GM21825 (cell line): ENCODE results near the gene ERN1.
"Not testable (repeated sequence)": the region's sequence is repeated elsewhere in the genome, so short reads cannot be mapped to it uniquely, and the experiment has no call there.

Experiments used
- ATAC-seq: cut with Tn5 transposase; IDR thresholded peaks from one replicate; pipeline ENCODE4 v1.9.1; 2021; ENCODE audit warnings: mild to moderate bottlenecking, moderate library complexity; ENCODE audit not compliant: unreplicated experiment

ERN1 gene

DNA sequence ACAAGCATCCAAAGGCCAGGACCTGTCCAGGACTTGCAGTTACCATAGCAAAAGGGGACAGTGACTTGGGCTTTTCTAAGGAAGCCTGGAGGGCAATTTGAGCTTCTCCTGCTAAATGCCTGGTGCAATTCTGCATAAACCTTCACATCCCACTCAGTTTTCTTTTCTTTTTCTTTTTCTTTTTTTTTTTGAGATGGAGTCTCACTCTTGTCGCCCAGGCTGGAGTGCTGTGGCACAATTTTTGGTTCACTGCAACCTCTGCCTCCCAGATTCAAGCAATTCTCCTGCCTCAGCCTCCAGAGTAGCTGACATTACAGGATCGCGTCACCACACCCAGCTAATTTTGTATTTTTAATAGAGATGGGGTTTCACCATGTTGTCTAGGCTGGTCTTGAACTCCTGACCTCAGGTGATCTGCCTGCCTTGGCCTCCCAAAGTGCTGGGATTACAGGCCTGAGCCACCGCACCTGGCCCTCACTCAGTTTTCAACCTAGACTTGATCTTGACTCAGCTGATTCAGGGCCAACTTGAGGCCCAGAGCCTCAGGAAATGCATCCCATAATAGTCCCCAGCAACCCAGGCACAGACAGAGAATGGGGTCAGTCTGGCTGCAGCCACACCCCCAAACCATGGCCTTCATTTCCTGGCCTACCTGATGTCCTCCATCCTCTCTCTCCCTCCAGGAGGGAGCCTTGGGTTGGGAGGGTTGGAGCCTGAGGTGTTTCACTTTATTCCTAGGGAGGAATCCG lies 122.7 kb downstream of the ERN1 start:
- not testable (repeated sequence) for ATAC-seq

DNA sequence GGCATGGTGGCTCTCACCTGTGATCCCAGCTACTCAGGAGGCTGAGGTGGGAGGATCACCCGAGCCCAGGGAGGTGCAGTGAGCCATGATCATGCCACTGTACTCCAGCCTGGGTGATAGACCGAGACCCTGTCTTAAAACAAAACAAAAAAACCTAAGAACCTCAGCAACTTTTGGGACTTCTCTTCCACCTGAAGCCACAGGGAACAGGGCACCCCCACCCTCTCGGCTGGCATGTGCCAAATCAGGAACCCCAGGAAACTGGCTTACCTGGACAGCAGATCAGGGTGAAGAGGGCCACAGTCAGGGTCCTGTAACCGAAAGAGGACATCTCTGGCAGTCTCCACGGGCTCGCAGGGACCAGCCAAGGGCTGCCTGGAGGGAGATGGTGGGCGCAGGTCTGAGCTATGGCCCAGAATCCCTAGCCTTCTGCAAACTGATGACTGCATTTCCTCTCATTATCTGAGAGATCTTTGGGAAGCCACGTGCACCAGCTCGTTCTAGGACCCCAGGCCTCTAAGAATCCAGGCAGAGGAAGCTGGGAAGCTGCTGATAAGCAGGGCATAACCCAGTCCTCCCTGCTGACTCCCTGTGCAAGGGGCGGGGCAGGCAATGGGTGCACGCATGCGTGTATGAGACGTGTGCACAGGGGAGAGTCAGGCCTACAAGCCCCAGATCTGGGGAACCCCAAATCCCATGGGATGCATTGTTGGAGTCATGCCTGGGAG lies 123.4 kb downstream of the ERN1 start:
- ATAC-seq = no peak

DNA sequence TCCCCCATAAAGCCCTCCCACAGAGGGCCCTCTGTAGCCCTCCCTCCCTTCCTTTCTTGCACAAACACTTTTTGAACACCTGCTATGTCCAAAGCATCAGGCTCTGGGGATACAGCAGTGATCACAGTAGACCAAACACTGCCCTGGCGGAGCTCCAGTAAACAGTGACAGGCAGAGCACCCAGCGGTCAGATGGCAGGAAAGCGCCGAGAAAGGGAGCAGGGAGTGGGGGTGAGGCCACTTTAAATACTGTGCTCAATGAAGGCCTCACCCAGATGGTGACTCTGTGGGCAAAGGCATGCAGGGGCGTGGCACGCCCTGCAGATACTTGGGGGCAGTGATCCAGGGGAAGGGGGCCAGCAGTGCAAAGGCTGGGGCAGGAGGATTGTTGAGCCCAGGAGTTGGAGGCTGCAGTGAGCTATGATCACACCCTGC lies 124.2 kb downstream of the ERN1 start:
- ATAC-seq = no peak

- ATAC-seq = no peak
Measured at GRCh38 chr17:64004903-64005733, 124.8 kb downstream of the ERN1 start.

GRCh38 chr17:64004218-64004770 lies 125.7 kb downstream of the ERN1 start:
- ATAC-seq = no peak

GRCh38 chr17:64003526-64004121 lies 126.3 kb downstream of the ERN1 start:
- no peak for ATAC-seq

- no peak for ATAC-seq
Measured at GRCh38 chr17:64002658-64003525, 127.1 kb downstream of the ERN1 start.

- no peak for ATAC-seq
Measured at GRCh38 chr17:64001763-64002529, 128.0 kb downstream of the ERN1 start.

DNA sequence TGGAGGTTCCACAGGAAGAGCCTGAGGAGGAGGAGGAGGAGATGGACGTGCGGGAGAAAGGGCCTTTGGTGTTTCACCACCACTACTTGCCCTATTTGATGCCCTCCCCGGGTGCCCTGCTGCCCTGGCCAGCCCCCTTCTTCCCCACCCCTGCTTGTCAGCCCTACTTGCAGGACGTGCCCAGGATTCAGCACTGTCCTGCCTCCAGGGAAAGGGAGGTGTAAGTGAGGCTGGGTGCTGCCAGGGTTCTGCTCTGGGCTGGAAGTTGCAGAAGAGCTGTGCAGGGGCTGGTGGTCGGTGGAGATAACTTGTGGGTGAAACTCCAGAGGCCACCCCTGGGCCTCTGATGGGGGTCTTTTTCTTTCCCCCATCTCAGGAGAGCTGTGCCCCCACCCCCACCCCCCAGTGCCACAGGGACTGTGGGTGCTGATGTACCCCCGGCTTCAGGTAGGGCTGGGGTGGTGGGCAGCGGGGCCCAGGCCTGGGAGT lies 128.8 kb downstream of the ERN1 start:
- no peak for ATAC-seq

DNA sequence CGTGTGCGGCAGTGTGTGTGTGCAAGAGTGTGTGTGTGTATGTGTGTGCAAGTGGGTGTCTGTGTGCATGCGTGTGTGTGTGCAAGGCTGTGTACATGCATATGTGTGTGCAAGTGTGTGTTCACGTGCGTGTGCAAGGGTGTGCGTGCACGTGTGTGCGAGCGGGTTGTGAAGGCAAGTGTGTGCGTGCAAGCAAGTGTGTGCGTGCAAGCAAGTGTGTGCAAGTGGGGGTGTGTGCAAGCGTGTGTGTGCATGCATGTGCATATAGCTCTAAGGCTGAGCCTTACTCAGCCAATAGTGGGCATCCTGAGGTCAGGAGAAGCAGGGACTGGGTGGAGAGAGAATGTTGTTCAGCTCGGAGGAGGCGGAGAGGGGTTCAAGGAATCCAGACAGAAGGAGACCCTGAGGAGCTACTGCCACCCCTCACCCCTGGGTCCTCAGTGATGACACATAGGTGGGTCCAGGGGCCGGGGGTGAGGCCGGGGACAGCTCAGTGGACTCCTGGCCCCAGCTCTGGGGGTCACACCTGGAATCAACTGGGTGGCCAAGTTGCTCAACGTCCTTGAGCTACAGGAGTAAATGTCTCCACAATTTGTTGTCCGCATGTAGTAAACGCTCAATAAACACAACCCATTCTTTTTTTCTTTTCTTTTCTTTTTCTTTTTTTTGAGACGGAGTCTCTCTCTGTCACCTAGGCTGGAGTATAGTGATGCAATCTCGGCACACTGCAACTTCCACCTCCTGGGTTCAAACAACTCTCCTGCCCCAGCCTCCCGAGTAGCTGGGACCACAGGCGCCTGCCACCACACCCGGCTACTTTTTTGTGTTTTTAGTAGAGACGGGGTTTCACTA lies 130.0 kb downstream of the ERN1 start:
- no peak for ATAC-seq

DNA sequence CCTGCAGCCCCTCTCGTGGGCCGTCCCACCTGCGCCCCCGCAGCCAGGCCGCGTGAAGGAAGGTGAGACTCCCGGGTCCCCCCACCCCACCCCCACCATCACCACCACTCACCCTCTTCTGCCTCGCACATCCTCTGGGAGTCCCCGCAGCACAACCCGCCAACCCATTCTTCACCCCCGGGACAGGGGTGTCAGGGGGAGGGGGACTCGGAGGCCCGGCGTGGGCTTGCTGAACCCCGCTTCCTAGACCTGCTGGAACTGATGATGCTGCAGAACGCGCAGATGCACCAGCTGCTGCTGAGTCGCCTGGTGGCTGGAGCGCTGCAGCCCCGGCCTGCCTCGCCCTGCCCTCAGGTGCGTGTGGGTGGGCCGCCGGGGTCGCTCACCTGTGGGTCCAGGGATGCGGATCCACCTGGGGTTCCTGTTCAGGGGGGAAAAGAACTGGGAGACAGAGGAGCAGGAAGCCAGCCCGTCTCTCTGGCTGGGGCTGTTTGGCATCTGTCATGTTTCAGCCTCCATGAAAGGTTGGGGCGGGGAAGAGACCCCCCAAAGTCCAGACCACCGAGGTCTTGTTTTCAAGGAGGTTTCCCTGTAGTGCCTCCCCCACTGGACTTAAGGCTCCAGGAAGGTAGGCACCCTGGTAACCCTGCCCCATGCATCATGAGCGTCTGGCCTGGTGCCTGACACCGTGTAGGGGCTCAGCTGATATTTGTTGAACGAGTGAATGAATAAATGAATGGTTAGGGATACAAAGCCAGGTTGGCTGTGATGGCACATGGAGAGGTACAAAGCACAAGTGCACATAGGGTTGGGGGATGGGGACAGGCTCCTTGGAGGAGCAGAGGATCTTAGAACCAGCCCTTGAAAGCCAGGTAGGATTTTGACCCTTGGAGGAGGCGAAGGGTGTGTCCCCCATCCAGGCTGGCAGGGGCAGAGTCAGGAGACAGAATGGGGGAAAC lies 130.9 kb downstream of the ERN1 start:
- ATAC-seq = no peak

GRCh38 chr17:63998050-63998720 lies 131.8 kb downstream of the ERN1 start, which contains the start of gene PRR29:
Gene PRR29 (plus strand): TSS chr17:63998351. CDS start chr17:63998365, 14 bp downstream.
- ATAC-seq = peak; percentile 59

GRCh38 chr17:63997341-63998048 lies 132.4 kb downstream of the ERN1 start:
- ATAC-seq = no peak

- no peak for ATAC-seq
Measured at GRCh38 chr17:63996430-63997182, 133.3 kb downstream of the ERN1 start.

DNA sequence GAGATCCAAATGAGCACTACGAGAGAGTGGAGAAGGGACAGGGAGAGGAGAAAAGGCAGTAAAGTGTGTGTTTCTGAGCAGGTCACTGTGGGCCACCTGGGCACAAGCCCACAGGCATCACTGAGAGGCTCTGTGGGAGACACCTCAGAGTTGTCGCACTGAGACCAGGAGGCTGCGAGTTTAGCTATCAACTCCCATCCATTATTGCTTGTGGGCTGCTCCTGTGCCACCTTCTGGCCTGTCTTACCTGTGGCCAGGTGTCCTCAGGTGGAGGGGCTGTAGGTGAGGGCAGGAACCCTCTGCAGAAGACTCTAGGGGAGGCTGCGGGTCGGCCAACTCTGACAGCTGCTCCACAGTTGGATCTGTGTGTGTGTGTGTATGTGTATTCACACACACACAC lies 134.3 kb downstream of the ERN1 start:
- ATAC-seq = no peak
